CD4-positive, alpha-beta T cell treated with Interferon alpha-2 for 1 hour (primary cell): Measurements from ENCODE around the gene KIF2C.
"Not testable (repeated sequence)": the region's sequence is repeated elsewhere in the genome, so short reads cannot be mapped to it uniquely, and the experiment has no call there.

Experiments used
- DNase-seq, 2 donors: peaks; one replicate each; pipeline ENCODE4 v3.0.0-alpha.2; 2020 to 2022

The KIF2C gene

GRCh38 chr1:44812822-44813543 lies 73.3 kb downstream of the KIF2C start:
- DNase-seq: no peak

GRCh38 chr1:44815926-44816325 lies 76.3 kb downstream of the KIF2C start:
- not testable (repeated sequence) for DNase-seq

- DNase-seq: no peak
Observed at GRCh38 chr1:44817307-44817706, 77.7 kb downstream of the KIF2C start.
